GM23248 (cell line): ENCODE data around the gene MDH1B. TPM values are rescaled to one million over a fixed set of nuclear protein-coding genes. Genes with fewer than 3 reads are reported as not detected.

Experiments used
- DNase-seq: peaks from one replicate; pipeline ENCODE4 v3.0.0-alpha.2; 2015
- H2AFZ ChIP-seq: fragments of 200-600 bp; sonication (generic); 2 replicates; pipeline ENCODE4 v1.6.1; 2016; ENCODE audit warnings: antibody characterized with exemption
- H3F3A ChIP-seq: fragments of 200-600 bp; sonication (generic); 2 replicates; pipeline ENCODE4 v1.6.1; 2016; ENCODE audit warnings: mild to moderate bottlenecking, antibody characterized with exemption, mixed run types; ENCODE audit not compliant: insufficient read depth
- H3K27ac ChIP-seq: fragments of 200-600 bp; sonication (generic); 2 replicates; pipeline ENCODE4 v1.5.1; 2016; ENCODE audit warnings: mild to moderate bottlenecking
- H3K27me3 ChIP-seq: fragments of 200-600 bp; sonication (generic); replicated peaks from 2 replicates; pipeline ENCODE4 v1.6.1; 2016; ENCODE audit warnings: mild to moderate bottlenecking; ENCODE audit not compliant: insufficient read depth
- H3K36me3 ChIP-seq: fragments of 200-600 bp; sonication (generic); 2 replicates; pipeline ENCODE4 v1.6.1; 2016; ENCODE audit warnings: low read depth, mild to moderate bottlenecking
- H3K4me1 ChIP-seq: fragments of 200-600 bp; sonication (generic); 2 replicates; pipeline ENCODE4 v1.6.1; 2016; ENCODE audit warnings: mild to moderate bottlenecking; ENCODE audit not compliant: insufficient read depth
- H3K4me2 ChIP-seq: fragments of 200-600 bp; sonication (generic); one replicate; pipeline ENCODE4 v1.6.1; 2016; ENCODE audit warnings: mild to moderate bottlenecking; ENCODE audit not compliant: unreplicated experiment
- H3K4me3 ChIP-seq: fragments of 200-600 bp; sonication (generic); 2 replicates; pipeline ENCODE4 v1.5.1; 2016; ENCODE audit warnings: mild to moderate bottlenecking
- H3K79me2 ChIP-seq: fragments of 200-600 bp; sonication (generic); 2 replicates; pipeline ENCODE4 v1.6.1; 2016; ENCODE audit warnings: mild to moderate bottlenecking; ENCODE audit not compliant: insufficient read depth
- H3K9ac ChIP-seq: fragments of 200-600 bp; sonication (generic); 2 replicates; pipeline ENCODE4 v1.6.1; 2016; ENCODE audit warnings: mild to moderate bottlenecking
- H3K9me2 ChIP-seq: fragments of 200-600 bp; sonication (generic); 2 replicates; pipeline ENCODE4 v1.6.1; 2016; ENCODE audit warnings: mixed run types, mild to moderate bottlenecking, moderate library complexity; ENCODE audit not compliant: insufficient read depth
- H3K9me3 ChIP-seq: fragments of 200-600 bp; sonication (generic); one replicate; pipeline ENCODE4 v1.6.1; 2017; ENCODE audit warnings: low read depth
- H4K20me1 ChIP-seq: fragments of 200-600 bp; sonication (generic); 2 replicates; pipeline ENCODE4 v1.6.0; 2016; ENCODE audit not compliant: insufficient read depth
- EZH2 ChIP-seq: fragments of 200-600 bp; sonication (generic); IDR thresholded peaks from 2 replicates; pipeline ENCODE4 v1.6.1; 2018; ENCODE audit warnings: antibody characterized with exemption, mild to moderate bottlenecking; ENCODE audit not compliant: insufficient read depth, poor library complexity, severe bottlenecking
- EZH2phosphoT487 ChIP-seq: fragments of 200-600 bp; sonication (generic); IDR thresholded peaks from 2 replicates; pipeline ENCODE4 v1.6.1; 2018; ENCODE audit warnings: antibody characterized with exemption, moderate library complexity, mild to moderate bottlenecking, low read depth; ENCODE audit not compliant: insufficient read depth
- WGBS, 2 experiments: methylation state at CpG; one replicate each; pipeline ENCODE4 v1.1.6; 2015 to 2017; ENCODE audit warnings: low lambda C conversion rate in 2 of 2, low coverage in 1 of 2; ENCODE audit errors: missing lambda C conversion rate in 2 of 2; 5-methylcytosine and 5-hydroxymethylcytosine counted together
- in situ Hi-C: fragments of 300-500 bp; cut with MboI; formaldehyde crosslinking; loops from 2 replicates; pipeline ENCODE4 v1.15.0; 2020
- microRNA-seq: library from miRNA; unstranded; fragments of <30 nt; microRNA quantifications from one replicate; pipeline ENCODE4, GENCODE V29; 2016; ENCODE audit warnings: borderline number of aligned reads
- polyA plus RNA-seq: library from polyadenylated mRNA; unstranded; fragments of >200 nt; fragmentation: Nextera tagmentation; extraction: Ambion mirVana; gene quantifications from 2 replicates; pipeline ENCODE4 v1.2.1, GENCODE V29; 2016
- small RNA-seq: library from RNA; depleted of rRNA; stranded (forward); fragments of <200 nt; gene quantifications from one replicate; pipeline ENCODE3, GENCODE V24; 2014; ENCODE audit warnings: low read depth, low replicate concordance
- total RNA-seq: library from RNA; depleted of rRNA; stranded (reverse); fragments of >200 nt; shearing (Covaris generic); gene quantifications from 2 replicates; pipeline ENCODE4 v1.2.3, GENCODE V29; 2014; rRNA removed

Gene MDH1B
- total and polyA plus RNA-seq, 2 experiments from 2014 or later: 0.54 to 0.80 TPM

DNA sequence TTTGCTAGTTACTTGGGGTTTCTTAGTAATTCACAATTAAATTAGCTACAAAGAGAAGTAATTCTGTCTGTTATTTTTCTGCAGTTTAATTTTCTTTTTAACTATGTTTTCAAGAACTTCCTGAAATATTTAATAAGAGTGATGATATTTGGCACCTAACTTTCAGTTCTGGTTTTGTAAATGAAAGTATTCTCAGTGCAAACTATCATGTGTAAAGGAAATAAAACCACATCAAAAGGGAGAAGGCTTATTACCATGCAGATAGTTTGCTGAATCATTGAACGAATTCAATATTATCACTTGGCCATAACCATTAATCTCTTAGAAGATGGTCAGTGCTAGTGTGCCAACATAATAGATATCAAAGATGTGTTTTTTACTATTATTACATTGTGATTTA lies 76.1 kb downstream of the MDH1B start:
- no peaks in the 10 kb centered on the region for H3K27me3 ChIP-seq
- no peaks in the 10 kb centered on the region for H3K79me2 ChIP-seq
- TF ChIP-seq EZH2 (no peak), EZH2phosphoT487 (no peak)
- no peak overlapping the region for H3K4me2 ChIP-seq
- no peaks in the 10 kb centered on the region for H3F3A ChIP-seq
- DNase-seq: no peak
- H3K9me3 ChIP-seq: no peaks in the 10 kb centered on the region
- H3K4me3 ChIP-seq: no peak overlapping the region
- no peaks in the 10 kb centered on the region for H3K9me2 ChIP-seq
- WGBS, 2 experiments: 58 to 74% methylated on average over 1 of the region's 1 CpG
- H4K20me1 ChIP-seq: no peaks in the 10 kb centered on the region
- H2AFZ ChIP-seq: no peak overlapping the region
- no peaks in the 10 kb centered on the region for H3K36me3 ChIP-seq
- H3K4me1 ChIP-seq: no peaks in the 10 kb centered on the region
- no peak overlapping the region for H3K9ac ChIP-seq
- H3K27ac ChIP-seq: no peak overlapping the region
- in situ Hi-C loops: loop anchor here (25.0 kb wide), 1 partner anchor 798 kb away; no protein-coding TSS in a partner anchor

DNA sequence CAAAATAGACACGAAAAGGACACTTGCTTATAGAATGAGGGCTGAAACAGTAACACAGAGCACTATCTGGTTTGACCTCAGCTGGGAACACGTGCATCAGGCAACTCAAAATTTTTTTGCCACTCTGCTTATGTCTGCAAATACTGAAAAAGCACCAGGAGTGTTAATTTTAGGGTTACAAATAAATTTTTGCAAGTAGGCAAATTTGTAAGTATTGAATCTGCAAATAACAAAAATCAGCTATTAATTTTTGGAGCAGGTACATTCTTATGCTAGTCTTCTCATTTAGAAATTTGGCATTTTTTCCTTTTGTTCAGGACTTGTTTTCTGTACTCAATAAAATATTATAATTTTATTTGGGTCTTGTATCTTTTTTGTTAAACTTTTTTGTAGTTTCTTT lies 76.7 kb downstream of the MDH1B start:
- Histone ChIP-seq H2AFZ (no peak overlapping the region), H3K9ac (no peak overlapping the region), H4K20me1 (no peaks in the 10 kb centered on the region), H3K27ac (no peak overlapping the region), H3K4me1 (no peaks in the 10 kb centered on the region), H3K27me3 (no peaks in the 10 kb centered on the region), H3K9me2 (no peaks in the 10 kb centered on the region), H3F3A (no peaks in the 10 kb centered on the region), H3K36me3 (no peaks in the 10 kb centered on the region), H3K4me2 (no peak overlapping the region), H3K79me2 (no peaks in the 10 kb centered on the region), H3K9me3 (no peaks in the 10 kb centered on the region), H3K4me3 (no peak overlapping the region)
- TF ChIP-seq EZH2phosphoT487 (no peak), EZH2 (no peak)
- DNase-seq: no peak
- whole genome bisulfite sequencing, 2 experiments: 16 to 31% methylated on average over 2 of the region's 2 CpGs
- in situ Hi-C loops: loop anchor here (25.0 kb wide), 1 partner anchor 799 kb away; no protein-coding TSS in a partner anchor

Small RNA genes within 50 kb of the gene (microRNA-seq; reads per million reads assigned to microRNA genes)
- gene MIR3130-1: not detected
- gene MIR3130-2: not detected

Small RNA genes within 50 kb of the gene (small RNA-seq; reads per million reads assigned to genes)
- not detected for gene MIR3130-2
- not detected for gene RF00019

Other genes with a start within 250 kb of the MDH1B start
- not detected in 2 replicates for gene FAM237A, start 122.8 kb downstream of the MDH1B start, total RNA-seq
- not detected in 2 replicates for gene FAM237A, start 122.8 kb downstream of the MDH1B start, polyA plus RNA-seq
- not detected in 2 replicates for gene DYTN, start 46.9 kb downstream of the MDH1B start, total RNA-seq
- gene DYTN, start 46.9 kb downstream of the MDH1B start, polyA plus RNA-seq: not detected in 2 replicates
- gene FASTKD2, start 278 bp upstream of the MDH1B start, total RNA-seq: 27.2 and 38.4 TPM in 2 replicates
- 28.3 and 29.3 TPM in 2 replicates for gene FASTKD2, start 278 bp upstream of the MDH1B start, polyA plus RNA-seq
- not detected in 2 replicates for gene CPO, start 174.2 kb upstream of the MDH1B start, total RNA-seq
- 0.20 TPM in 1 of 2 replicates, not detected in the other for gene CPO, start 174.2 kb upstream of the MDH1B start, polyA plus RNA-seq